ENCODE measurements around the gene PIK3CA. TPM values are rescaled to one million over a fixed set of nuclear protein-coding genes. Genes with fewer than 3 reads are reported as not detected.

The PIK3CA gene
- total RNA-seq, 1 experiment from 2014 or later, result 12.0 TPM

- no CpG with 5 or more reads among the region's 6 CpGs for WGBS (ENCODE audit: extremely low coverage, insufficient read length, low lambda C conversion rate)
- no peaks in the 10 kb centered on the region for H3K27me3 ChIP-seq (ENCODE audit: insufficient read depth, low read length)
- H3K79me1 ChIP-seq (ENCODE audit: insufficient read depth, low read depth, low read length, poor library complexity, severe bottlenecking), result no peaks in the 10 kb centered on the region
- no peak overlapping the region for H2BK20ac ChIP-seq (ENCODE audit: low read depth, low read length, poor library complexity, severe bottlenecking)
- no peak overlapping the region for H3K4ac ChIP-seq (ENCODE audit: low read depth, low read length)
- DNase-seq, result no peak
- H3K23me2 ChIP-seq (ENCODE audit: insufficient read length, low read depth, low read length, poor library complexity, severe bottlenecking), result no peaks in the 10 kb centered on the region
- Mint-ChIP-seq H3K27ac (peak overlapping the region; percentile 32 to 79 (median 42); a peak in 6 of 7 replicates), H3K9me3 (no peaks in the 10 kb centered on the region), H3K27me3 (ENCODE audit: low read depth) (no peaks in the 10 kb centered on the region), H3K4me1 (peaks cover 46 to 50% of the 10 kb centered on the region in 2 experiments), H3K4me3 (no peak overlapping the region), H3K36me3 (ENCODE audit: insufficient read depth in 1 of 3, low read depth in 3 of 3) (no peaks in the 10 kb centered on the region)
- no peak overlapping the region for H3T11ph ChIP-seq (ENCODE audit: low read length)
- H3K9ac ChIP-seq (ENCODE audit: extremely low read depth, insufficient read length, low read length), result no peak overlapping the region
- H3K23ac ChIP-seq (ENCODE audit: insufficient read length, low read depth, low read length), result no peak overlapping the region
- H3K9me3 ChIP-seq (ENCODE audit: control insufficient read depth, low read depth, low read length), result no peaks in the 10 kb centered on the region
- H3K4me1 ChIP-seq (ENCODE audit: insufficient read depth, low read length), result peaks cover 4% of the 10 kb centered on the region; the same call in 1 of the 2 replicates
- H3K18ac ChIP-seq (ENCODE audit: insufficient read length, low read depth, low read length), result no peak overlapping the region
- peak overlapping the region; percentile 8 for H3K4me2 ChIP-seq (ENCODE audit: insufficient read depth, insufficient read length, low read length)
- no peak overlapping the region for H2AFZ ChIP-seq (ENCODE audit: low read length)
- no peak for TF ChIP-seq CTCF (conservative IDR thresholded peaks at IDR 0.05)
- H4K91ac ChIP-seq (ENCODE audit: insufficient read length, low read depth, low read length), result no peak overlapping the region
- no peaks in the 10 kb centered on the region for H4K20me1 ChIP-seq (ENCODE audit: control insufficient read depth, insufficient read depth, insufficient read length)
- H2BK120ac ChIP-seq (ENCODE audit: low read depth, low read length, poor library complexity, severe bottlenecking), result no peak overlapping the region
- H4K8ac ChIP-seq (replicated peaks; ENCODE audit: insufficient read length, low read depth, low read length), result no peak overlapping the region
- H2BK5ac ChIP-seq (ENCODE audit: insufficient read length, low read length), result no peak overlapping the region
- no peak overlapping the region for H3K14ac ChIP-seq (ENCODE audit: insufficient read depth, low read length)
- H3K56ac ChIP-seq (ENCODE audit: insufficient read length, low read depth, low read length), result no peak overlapping the region
- no peak overlapping the region for H4K5ac ChIP-seq (ENCODE audit: insufficient read length, low read depth, low read length)
- no peak overlapping the region for H2BK15ac ChIP-seq (ENCODE audit: low read depth, low read length)
- H3K79me2 ChIP-seq (ENCODE audit: insufficient read depth, low read length), result no peaks in the 10 kb centered on the region
- H2AK5ac ChIP-seq (ENCODE audit: insufficient read length, low read length), result no peak overlapping the region
- H2BK12ac ChIP-seq (ENCODE audit: insufficient read length, low read depth, low read length), result no peak overlapping the region
- H3K27ac ChIP-seq (ENCODE audit: insufficient read length, low read depth, low read length), result no peak overlapping the region
Measured at GRCh38 chr3:179190581-179190980, 42.4 kb downstream of the PIK3CA start.

Measured in H9 (cell line).